Spleen (tissue), 7 donors: ENCODE results near the gene ATP5F1D.

Experiments
- CTCF ChIP-seq, 11 experiments: fragments of 200-600 bp in 7 of 11; fragments of 450-650 bp in 4 of 11; sonication (generic) in 4 of 11; IDR thresholded peaks in 8 of 11; conservative IDR thresholded peaks in 3 of 11; 1 replicate in 7 of 11; 2 replicates in 4 of 11; pipeline versions ENCODE4 v1.4.0 to v1.8.0; 2016 to 2021; ENCODE audit warnings: antibody characterized with exemption in 11 of 11, inconsistent platforms in 4 of 11, mild to moderate bottlenecking in 1 of 11
- POLR2AphosphoS5 ChIP-seq, 3 donors: sonication (generic); formaldehyde crosslinking; IDR thresholded peaks; one replicate each; pipeline ENCODE4 v1.5.1; 2017; ENCODE audit warnings: antibody characterized with exemption in 3 of 3
- donor health status: DM: no; HTN: no; CAD: no; lungs with moderate emphysema.
- donor health status: DM: no; HTN: no; CAD: no.
- donor health status: DM: no; HTN: no; CAD: no.

- TF ChIP-seq CTCF (IDR thresholded peaks at IDR 0.05 in 8 of 11, conservative IDR thresholded peaks at IDR 0.05 in 3 of 11) (peak in 2 of 11 experiments; percentile 2 to 8), POLR2AphosphoS5 (IDR thresholded peaks at IDR 0.05) (peak in 1 of 3 donors; percentile 4)
Measured at GRCh38 chr19:1268226-1269064, 26.9 kb downstream of the ATP5F1D start.
